ENCODE data around the gene PLEKHB2.
"Not testable (repeated sequence)": the region's sequence is repeated elsewhere in the genome, so short reads cannot be mapped to it uniquely, and the experiment has no call there.

Gene PLEKHB2

DNA sequence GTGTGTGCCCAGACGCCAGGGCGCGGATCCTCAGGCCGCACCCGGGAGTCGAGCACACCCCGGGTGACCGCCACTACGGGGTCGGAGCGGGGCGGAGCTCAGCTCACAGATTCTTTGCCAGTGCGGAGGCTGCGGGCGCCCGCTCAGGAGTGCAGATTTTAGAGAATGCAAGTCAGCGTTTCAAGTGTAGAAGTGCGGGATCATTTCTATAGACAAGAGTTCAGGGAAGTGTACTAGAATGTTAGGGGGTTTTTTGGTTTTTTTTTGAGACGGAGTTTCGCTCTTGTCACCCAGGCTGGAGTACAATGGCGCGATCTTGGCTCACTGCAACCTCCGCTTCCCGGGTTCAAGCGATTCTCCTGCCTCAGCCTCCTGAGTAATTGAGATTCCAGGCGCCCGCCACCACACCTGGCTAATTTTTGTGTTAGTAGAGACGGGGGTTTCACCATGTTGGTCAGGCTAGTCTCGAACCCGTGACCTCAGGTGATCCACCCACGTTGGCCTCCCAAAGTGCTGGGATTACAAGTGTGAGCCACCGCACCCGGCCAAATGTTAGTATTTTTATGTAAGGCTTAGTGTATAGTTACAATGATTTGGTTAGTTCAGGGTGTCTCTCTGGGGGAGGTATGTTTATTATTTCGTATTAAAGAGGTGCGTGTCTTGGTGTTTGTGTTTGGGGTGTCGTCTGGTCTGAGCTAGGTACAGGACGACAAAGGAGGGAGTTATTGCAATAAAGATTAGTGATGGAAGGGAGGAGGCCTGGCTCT is 11.3 kb upstream of the PLEKHB2 start:
- DNase-seq (ENCODE audit: low spot score) = peak; percentile 64

- DNase-seq (ENCODE audit: low spot score) = no peak
Observed at GRCh38 chr2:131094463-131095281, 10.5 kb upstream of the PLEKHB2 start.

DNA sequence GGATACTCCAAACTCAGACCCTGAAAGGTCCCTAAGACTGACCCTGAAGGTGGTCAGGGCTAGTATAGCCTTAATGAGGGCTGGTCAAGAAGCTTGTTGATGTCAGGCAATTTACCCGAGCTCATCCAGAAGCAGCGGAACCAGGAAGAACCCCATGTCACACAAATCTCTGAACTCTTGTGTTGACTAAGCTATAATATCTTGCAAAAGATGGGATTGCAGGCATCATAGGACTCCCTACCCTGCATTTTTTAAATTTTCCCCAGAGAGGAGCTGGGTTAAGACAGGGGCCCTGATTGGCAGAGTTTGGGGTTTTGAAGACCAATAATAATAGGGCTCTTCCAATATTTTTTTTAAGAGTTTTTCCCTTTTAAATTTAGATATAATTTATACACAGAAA is 2.0 kb upstream of the PLEKHB2 start:
- no peak for DNase-seq (ENCODE audit: low spot score)

DNA sequence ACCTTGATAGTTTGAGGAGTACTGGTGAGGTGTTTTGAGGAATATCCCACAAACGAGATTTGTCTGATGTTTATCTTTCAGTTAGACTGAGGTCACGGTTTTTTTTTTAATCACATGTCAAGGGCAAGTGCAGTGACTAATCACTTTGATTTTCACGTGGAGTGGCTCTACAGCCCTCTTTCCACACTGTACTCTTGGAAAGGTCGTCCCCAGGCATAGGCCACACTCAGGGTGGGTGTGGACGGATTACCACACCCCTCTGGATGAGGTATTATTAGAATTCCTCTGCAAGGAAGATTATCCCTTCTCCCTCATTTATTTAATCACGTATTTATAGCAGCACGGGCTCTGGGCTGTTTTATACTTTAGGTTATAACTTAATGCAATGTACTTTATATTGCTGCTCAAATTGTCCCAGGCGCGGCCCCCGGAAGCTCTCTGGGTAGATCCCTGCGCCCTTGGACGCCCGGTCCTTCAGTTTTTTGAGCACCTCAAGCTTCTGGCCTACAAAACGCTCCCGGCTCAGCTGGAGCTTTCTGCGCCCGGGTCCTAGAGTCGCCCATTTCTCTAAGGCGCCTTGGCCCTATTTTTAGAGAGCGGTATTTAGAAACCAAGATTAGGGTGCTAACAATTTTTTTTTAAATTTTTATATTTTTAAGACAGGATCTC is 515 bp upstream of the PLEKHB2 start:
- peak; percentile 73 for DNase-seq (ENCODE audit: low spot score)

DNA sequence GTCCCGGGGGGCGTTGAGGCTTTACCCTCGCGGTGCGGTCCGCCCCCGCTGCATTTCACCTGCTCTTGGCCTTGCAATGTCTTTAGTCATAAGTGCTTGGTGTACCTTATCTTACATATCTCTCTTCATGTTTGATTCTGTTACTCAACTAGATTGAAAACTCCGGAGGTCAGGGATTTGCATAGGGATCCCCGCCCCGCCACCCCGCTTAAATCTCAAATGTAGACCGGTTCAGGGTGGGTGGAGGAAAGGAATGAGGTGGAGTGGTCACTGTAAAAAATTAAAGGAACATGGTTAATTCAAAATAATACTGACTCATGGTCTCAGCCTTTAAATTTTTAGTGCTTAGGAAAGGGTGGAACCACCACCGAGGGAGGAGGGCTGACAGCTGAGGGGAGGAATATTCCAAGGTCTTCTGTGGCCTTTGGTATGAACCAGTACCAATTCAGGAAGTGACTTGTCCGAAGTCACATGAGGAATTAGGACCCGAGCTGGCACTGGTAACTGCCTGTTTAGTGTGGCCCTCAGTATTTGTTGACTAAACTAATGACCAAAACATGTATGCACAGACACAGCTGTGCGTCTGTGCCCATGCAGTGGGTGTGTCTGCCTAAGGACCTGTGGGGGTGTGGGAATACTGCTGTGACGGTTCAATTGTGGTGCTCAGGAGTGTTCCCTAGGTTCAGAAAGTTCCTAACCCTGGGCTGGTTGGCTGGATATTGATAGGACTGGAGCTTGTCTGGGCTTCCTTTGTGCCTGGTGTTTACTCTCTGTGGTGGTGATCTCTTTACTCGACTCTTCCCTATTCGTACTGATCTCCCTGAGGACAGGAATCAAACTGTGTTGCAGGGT is 1.0 kb downstream of the PLEKHB2 start:
- DNase-seq (ENCODE audit: low spot score) = peak; percentile 69

DNA sequence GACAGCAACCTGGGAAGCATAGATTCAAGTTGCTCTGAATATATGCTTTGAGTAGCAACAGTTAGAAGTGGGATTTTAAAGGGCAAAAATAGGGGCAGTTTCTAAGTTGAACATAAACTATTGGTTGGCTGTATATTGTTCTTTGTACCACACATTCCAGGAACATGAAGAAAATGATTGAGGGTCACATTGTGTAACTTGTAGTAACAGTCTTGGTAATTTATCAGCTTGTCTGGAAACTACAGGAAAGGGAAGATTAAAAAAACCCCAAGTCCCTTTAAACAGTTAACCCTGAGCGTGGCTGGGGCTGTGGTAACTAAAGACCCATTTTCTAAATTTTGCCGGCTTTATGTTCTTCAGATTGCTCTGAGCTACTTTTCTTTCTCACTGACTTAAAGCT is 7.4 kb downstream of the PLEKHB2 start:
- DNase-seq (ENCODE audit: low spot score) = no peak

- no peak for DNase-seq (ENCODE audit: low spot score)
Observed at GRCh38 chr2:131113566-131114227, 8.6 kb downstream of the PLEKHB2 start.

DNA sequence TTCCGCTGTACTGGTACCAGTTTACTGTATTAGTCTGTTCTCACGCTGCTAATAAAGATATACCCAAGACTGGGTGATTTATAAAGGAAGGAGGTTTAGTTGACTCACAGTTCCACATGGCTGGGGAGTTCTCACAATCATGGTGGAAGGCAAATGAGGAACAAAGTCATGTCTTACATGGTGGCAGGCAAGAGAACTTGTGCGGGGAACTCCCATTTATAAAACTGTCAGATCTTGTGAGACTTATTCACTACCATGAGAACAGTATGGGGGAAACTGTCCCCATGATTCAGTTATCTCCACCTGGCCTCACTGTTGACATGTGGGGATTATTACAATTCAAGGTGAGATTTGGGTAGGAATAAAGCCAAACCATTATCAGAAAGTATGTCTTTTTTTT is 9.8 kb downstream of the PLEKHB2 start:
- DNase-seq (ENCODE audit: low spot score) = not testable (repeated sequence)

- no peak for DNase-seq (ENCODE audit: low spot score)
Observed at GRCh38 chr2:131115752-131116151, 10.6 kb downstream of the PLEKHB2 start.

DNA sequence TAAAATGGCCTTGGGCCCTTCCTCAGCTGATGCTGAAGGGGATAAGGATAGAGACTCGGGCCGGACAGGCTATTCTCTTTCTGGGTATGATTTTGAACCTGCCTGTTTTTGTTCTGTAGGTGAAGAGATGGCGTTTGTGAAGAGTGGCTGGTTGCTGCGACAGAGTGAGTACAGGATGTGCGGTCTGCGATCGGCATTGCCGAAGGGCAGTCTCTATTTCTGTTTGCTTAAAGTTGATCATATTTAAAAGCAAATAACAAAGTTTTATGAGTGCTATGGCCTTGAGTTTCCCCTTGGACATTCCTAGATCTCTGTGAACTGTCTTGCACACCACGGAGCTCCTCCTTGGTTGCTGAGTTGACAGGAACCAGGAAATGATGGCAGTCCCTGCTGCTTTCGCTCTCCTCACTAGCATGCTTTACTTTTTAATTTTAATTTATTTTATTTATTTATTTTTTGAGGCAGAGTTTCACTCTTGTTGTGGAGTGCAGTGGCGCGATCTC is 15.7 kb downstream of the PLEKHB2 start:
- DNase-seq (ENCODE audit: low spot score) = no peak

GRCh38 chr2:131121464-131121863 is 16.3 kb downstream of the PLEKHB2 start:
- DNase-seq (ENCODE audit: low spot score) = no peak

DNA sequence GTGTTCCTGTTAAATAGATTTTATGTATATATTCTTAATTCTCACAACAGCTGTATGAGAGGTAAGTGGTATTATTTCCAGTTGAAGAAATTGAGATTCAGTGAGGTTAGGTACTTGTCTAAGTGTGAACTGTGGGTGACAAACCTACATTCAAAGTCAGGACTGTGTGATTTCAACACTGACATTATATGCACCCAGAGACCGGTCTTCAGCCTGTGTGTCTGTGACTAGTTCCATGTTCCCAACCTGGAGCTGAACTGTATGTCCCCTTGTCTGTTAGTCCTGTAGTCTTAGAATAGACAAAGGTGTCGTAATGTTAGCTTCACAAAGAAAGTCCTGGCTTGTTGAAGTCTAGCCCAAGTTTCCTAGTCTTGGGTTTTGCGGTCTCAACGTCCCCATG is 17.4 kb downstream of the PLEKHB2 start:
- DNase-seq (ENCODE audit: low spot score) = no peak

DNA sequence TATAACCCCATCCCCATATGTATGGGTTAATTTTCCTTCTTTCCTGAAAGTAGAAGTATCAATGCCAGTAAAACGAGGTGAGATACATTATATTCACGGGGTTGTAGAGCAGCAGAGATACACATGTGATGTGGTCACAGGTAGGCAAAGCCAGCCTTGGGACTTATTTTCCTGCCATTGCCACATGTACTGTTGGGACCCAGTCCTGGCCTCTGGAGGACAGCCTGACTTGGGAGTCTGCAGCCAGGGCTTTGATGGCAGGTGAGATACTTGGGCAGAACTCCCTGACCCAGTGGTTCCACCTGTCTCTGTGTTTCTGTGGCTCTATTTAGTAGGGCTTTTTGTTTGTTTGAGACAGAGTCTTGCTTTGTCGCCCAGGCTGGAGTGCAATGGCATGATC is 18.1 kb downstream of the PLEKHB2 start:
- DNase-seq (ENCODE audit: low spot score) = no peak

DNA sequence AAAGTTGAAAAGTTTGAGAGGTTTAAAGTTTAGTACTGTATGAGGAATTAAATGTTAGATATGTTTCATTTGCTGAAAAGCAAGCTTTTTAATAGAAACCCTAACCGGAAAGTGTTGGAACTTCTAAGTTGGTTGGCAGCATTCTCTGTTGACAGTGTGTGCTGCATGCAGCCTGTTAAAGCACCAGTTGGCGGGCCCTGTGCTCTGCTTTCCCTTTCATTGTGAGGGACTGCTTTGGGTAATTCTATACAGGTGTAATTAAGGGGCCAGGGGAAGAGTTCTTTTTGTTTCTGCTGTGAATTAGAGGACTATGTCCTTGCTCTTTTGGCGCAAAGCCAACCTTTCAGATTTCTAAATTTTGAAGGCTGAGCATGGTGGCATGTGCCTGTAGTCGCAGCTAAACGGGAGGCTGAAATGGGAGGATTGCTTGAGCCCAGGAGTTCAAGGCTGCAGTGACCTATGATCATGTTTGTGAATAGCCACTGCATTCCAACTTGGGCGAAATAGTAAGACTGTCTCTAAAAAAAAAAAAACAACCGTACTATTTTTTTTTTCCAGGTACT is 20.1 kb downstream of the PLEKHB2 start:
- DNase-seq (ENCODE audit: low spot score) = no peak

GRCh38 chr2:131126436-131126835 is 21.3 kb downstream of the PLEKHB2 start:
- no peak for DNase-seq (ENCODE audit: low spot score)

- no peak for DNase-seq (ENCODE audit: low spot score)
Observed at GRCh38 chr2:131127076-131127475, 21.9 kb downstream of the PLEKHB2 start.

DNA sequence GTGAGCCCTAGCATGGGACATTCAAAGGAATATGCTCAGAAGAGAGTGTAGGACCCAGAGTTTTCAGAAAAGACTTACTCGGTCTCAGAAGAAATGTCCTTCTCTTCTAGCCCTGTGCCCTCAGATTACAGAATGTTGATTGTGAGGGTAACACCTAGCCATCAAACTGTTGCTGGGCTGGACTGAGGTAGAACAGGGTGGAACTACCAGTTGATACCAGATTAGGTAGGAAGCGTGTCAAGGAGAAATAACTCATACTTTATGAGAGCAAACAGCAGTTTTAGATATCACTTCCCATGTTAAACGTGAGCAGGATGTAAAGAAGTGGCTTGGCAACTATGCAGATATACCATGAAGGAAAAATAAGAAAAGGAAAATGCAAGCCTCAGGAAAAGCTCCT is 22.8 kb downstream of the PLEKHB2 start:
- no peak for DNase-seq (ENCODE audit: low spot score)

DNA sequence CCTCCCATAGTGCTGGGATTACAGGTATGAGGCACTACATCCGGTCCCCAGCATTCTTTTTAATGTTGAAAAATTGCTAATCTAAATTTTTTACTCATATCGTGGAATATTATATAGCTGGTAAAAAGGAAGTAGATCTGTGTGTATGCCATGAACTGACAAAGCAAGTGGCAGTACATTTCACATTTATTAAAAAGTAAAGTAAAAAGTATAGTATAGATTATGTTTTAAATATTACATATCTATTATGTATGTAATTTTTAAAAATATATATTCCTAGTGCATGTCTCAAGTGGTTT is 25.1 kb downstream of the PLEKHB2 start:
- DNase-seq (ENCODE audit: low spot score) = no peak

DNA sequence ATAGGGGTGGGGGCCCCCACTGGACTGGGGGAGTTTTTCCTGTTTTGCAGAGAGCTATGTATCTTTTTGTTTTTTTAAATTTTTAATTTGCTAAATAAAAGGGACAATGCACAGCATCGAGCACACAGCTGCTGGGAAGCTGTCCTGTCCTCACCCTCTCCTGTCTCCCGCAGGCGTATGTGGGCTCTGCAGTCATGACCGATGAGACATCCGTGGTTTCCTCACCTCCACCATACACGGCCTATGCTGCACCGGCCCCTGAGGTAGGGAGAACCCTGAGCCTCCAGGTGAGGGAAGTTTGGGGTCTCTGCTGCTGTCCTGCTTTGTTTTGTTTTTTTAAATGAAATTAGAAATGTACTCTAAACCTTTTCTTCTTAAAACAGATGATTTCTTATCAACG is 27.6 kb downstream of the PLEKHB2 start:
- DNase-seq (ENCODE audit: low spot score) = no peak

DNA sequence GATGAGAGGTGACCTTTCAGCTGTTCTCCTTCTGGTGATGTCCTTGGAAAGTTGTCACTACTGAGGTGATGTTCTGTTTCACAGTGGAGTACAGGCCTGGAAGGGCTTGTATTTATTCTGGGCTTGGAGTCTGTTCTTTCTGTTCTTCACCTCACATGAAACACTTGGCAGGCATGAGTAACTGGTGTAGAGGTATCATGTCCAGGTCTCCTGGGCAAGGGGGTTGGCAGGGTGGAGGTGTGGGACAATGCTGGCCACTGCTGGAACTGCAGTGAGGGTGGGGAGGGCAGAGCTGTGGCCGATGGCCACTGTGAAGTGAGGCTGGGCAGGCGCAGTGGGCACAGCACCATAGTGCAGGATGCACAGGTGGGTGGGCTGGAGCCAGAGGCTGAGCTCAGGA is 35.4 kb downstream of the PLEKHB2 start:
- DNase-seq (ENCODE audit: low spot score) = no peak

- no peak for DNase-seq (ENCODE audit: low spot score)
Observed at GRCh38 chr2:131142849-131143248, 37.7 kb downstream of the PLEKHB2 start.
